Suppressor macrophage treated with lipopolysaccharide for 1 hour (primary cell): Measurements from ENCODE around the gene IRF3.
A peak's percentile ranks its signal among the peaks of the same experiment; 100 is the strongest.

Experiments
- DNase-seq, 3 donors: peaks; one replicate each; pipeline ENCODE4 v3.0.0-alpha.2; 2020 to 2022

Gene IRF3

GRCh38 chr19:49667473-49667872, 1.8 kb upstream of the IRF3 start:
- no peak for DNase-seq

GRCh38 chr19:49666120-49666444, 425 bp upstream of the IRF3 start:
- no peak for DNase-seq

GRCh38 chr19:49665036-49665350, 664 bp downstream of the IRF3 start:
- DNase-seq: no peak

GRCh38 chr19:49664171-49665035, 1.3 kb downstream of the IRF3 start:
- DNase-seq: peak; percentile 77 to 93 (median 90)

- no peak for DNase-seq
Measured at GRCh38 chr19:49663224-49663623, 2.4 kb downstream of the IRF3 start.

- DNase-seq: no peak
Measured at GRCh38 chr19:49662011-49662410, 3.6 kb downstream of the IRF3 start.

- DNase-seq: no peak
Measured at GRCh38 chr19:49660338-49660961, 5.2 kb downstream of the IRF3 start.

GRCh38 chr19:49658566-49659442, 6.9 kb downstream of the IRF3 start:
- DNase-seq: no peak

GRCh38 chr19:49658139-49658517, 7.5 kb downstream of the IRF3 start:
- DNase-seq: no peak

GRCh38 chr19:49657493-49658138, 8.0 kb downstream of the IRF3 start:
- no peak for DNase-seq

GRCh38 chr19:49656456-49657109, 9.1 kb downstream of the IRF3 start:
- no peak for DNase-seq

GRCh38 chr19:49655570-49656455, 9.8 kb downstream of the IRF3 start:
- no peak for DNase-seq

GRCh38 chr19:49654581-49654980, 11.1 kb downstream of the IRF3 start:
- DNase-seq: no peak

- DNase-seq: no peak
Measured at GRCh38 chr19:49653466-49653806, 12.2 kb downstream of the IRF3 start.

GRCh38 chr19:49652551-49653465, 12.8 kb downstream of the IRF3 start:
- DNase-seq: no peak

- no peak for DNase-seq
Measured at GRCh38 chr19:49651820-49652550, 13.7 kb downstream of the IRF3 start.

GRCh38 chr19:49651029-49651819, 14.4 kb downstream of the IRF3 start:
- no peak for DNase-seq

- no peak for DNase-seq
Measured at GRCh38 chr19:49646586-49646985, 19.1 kb downstream of the IRF3 start.

- no peak for DNase-seq
Measured at GRCh38 chr19:49645995-49646394, 19.7 kb downstream of the IRF3 start.
